CD1c-positive myeloid dendritic cell (primary cell): Measurements from ENCODE around the gene CACNA2D2.

Source experiments
- DNase-seq: peaks from one replicate; pipeline ENCODE4 v3.0.0-alpha.2; 2016; ENCODE audit errors: extremely low spot score

Gene CACNA2D2

GRCh38 chr3:50464569-50464968 lies 38.9 kb downstream of the CACNA2D2 start:
- no peak for DNase-seq

- DNase-seq = no peak
These were observed 43.6 kb downstream of the CACNA2D2 start for GRCh38 chr3:50459785-50460184.

- DNase-seq = no peak
These were observed 45.4 kb downstream of the CACNA2D2 start for GRCh38 chr3:50457988-50458387.

- DNase-seq = no peak
These were observed 48.0 kb downstream of the CACNA2D2 start for GRCh38 chr3:50455161-50456018.

GRCh38 chr3:50454481-50455070 lies 48.9 kb downstream of the CACNA2D2 start:
- no peak for DNase-seq

GRCh38 chr3:50453907-50454306 lies 49.5 kb downstream of the CACNA2D2 start:
- DNase-seq = no peak

- peak; percentile 88 for DNase-seq
These were observed 53.1 kb downstream of the CACNA2D2 start for GRCh38 chr3:50450209-50450921.

GRCh38 chr3:50448752-50449539 lies 54.5 kb downstream of the CACNA2D2 start:
- no peak for DNase-seq

- DNase-seq = peak; percentile 77
These were observed 56.1 kb downstream of the CACNA2D2 start for GRCh38 chr3:50447290-50447840.

GRCh38 chr3:50445919-50446318 lies 57.5 kb downstream of the CACNA2D2 start:
- DNase-seq = no peak

- DNase-seq = no peak
These were observed 58.7 kb downstream of the CACNA2D2 start for GRCh38 chr3:50444782-50445181.

GRCh38 chr3:50444213-50444612 lies 59.2 kb downstream of the CACNA2D2 start:
- DNase-seq = no peak

GRCh38 chr3:50442945-50443579 lies 60.4 kb downstream of the CACNA2D2 start:
- DNase-seq = no peak

GRCh38 chr3:50441424-50442217 lies 61.8 kb downstream of the CACNA2D2 start:
- no peak for DNase-seq

- DNase-seq = peak; percentile 81
These were observed 67.2 kb downstream of the CACNA2D2 start for GRCh38 chr3:50436114-50436674.

- DNase-seq = no peak
These were observed 67.9 kb downstream of the CACNA2D2 start for GRCh38 chr3:50435371-50436113.

GRCh38 chr3:50433954-50434353 lies 69.5 kb downstream of the CACNA2D2 start:
- DNase-seq = no peak

GRCh38 chr3:50430950-50431435 lies 72.4 kb downstream of the CACNA2D2 start:
- no peak for DNase-seq

GRCh38 chr3:50430191-50430590 lies 73.2 kb downstream of the CACNA2D2 start:
- no peak for DNase-seq
